Astrocyte of the spinal cord (primary cell): ENCODE results near the gene KMT2D.

Experiments used
- DNase-seq: peaks from one replicate; pipeline ENCODE4 v3.0.0; 2011; ENCODE audit warnings: low read depth, low spot score
- H3K4me3 ChIP-seq: 2 replicates; pipeline ENCODE4 v1.5.1; 2011; ENCODE audit warnings: low read depth, mild to moderate bottlenecking, low read length, moderate library complexity
- CTCF ChIP-seq: IDR thresholded peaks from 2 replicates; pipeline ENCODE4 v1.5.1; 2012; ENCODE audit warnings: low read depth, mild to moderate bottlenecking, low read length, inconsistent platforms
- in situ Hi-C: cut with HindIII; loops from 2 replicates; pipeline ENCODE4 v1.10.0; 2017; ENCODE audit warnings: low sequenced_read_pairs

The KMT2D gene

GRCh38 chr12:49026678-49027480, 33.7 kb downstream of the KMT2D start:
- TF ChIP-seq CTCF = no peak
- no peak for DNase-seq
- in situ Hi-C loops = no loop called here
- no peak overlapping the region for H3K4me3 ChIP-seq

DNA sequence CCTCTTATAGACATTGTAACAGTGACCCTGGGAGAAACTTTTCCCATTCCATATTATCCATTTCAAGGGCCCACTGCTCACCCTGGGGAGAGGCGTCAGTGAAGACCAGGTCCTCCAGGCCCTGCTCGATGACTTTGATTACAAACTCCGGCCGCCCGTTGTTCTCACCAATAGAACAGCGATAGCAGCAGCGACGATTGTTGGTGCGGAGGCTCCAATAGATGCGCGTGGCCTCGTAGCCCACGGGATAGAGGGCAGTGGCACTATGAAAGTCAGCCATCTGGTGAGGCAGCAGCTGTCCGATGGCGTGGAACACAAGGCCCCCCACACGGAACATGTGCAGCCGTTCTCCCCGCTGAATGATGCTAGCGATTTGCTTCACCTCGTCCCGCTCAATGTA, 34.5 kb downstream of the KMT2D start:
- no peak for DNase-seq
- TF ChIP-seq CTCF = no peak
- in situ Hi-C loops = no loop called here

GRCh38 chr12:49025463-49025862, 35.1 kb downstream of the KMT2D start:
- no peak for DNase-seq
- in situ Hi-C loops = no loop called here
- TF ChIP-seq CTCF = no peak
- H3K4me3 ChIP-seq = no peak overlapping the region

More for the DNA sequence above, 34.5 kb downstream of the KMT2D start:
- no peak overlapping the region for H3K4me3 ChIP-seq

- in situ Hi-C loops = no loop called here
- no peak overlapping the region for H3K4me3 ChIP-seq
- DNase-seq = no peak
- TF ChIP-seq CTCF = no peak
Observed at GRCh38 chr12:49024543-49024942, 36.1 kb downstream of the KMT2D start.

DNA sequence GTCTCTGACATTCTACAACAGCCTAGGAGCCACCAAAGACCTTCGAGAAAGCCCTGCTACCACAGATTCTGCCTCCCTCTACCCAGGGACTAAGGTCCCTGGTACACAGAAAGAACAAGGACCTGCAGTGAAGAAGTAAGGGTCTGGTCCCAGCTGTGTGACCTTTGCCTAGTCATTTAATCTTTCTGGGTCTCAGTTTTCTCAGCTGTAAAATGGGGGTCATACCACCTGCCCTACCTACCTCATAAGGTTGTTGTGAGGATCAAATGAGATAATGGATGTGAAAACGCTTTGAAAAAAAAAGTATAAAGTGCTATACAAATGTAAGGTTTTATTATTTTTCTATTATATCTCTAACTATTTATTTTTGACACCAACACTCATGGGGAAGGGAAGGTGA, 36.8 kb downstream of the KMT2D start:
- in situ Hi-C loops = no loop called here
- no peak for TF ChIP-seq CTCF
- no peak for DNase-seq
- H3K4me3 ChIP-seq = no peak overlapping the region

GRCh38 chr12:49022558-49023178, 37.9 kb downstream of the KMT2D start:
- in situ Hi-C loops = no loop called here
- DNase-seq = no peak
- TF ChIP-seq CTCF = no peak

More at GRCh38 chr12:49022558-49023178, 37.9 kb downstream of the KMT2D start:
- no peak overlapping the region for H3K4me3 ChIP-seq
